NCI-H1105 (cell line): ENCODE measurements around the gene RFX8.
"Not testable (repeated sequence)": the region's sequence is repeated elsewhere in the genome, so short reads cannot be mapped to it uniquely, and the experiment has no call there.

Experiments used
- DNase-seq: peaks from one replicate; lab custom pipeline; 2025; lab: John Stamatoyannopoulos, UW

RFX8 gene

DNA sequence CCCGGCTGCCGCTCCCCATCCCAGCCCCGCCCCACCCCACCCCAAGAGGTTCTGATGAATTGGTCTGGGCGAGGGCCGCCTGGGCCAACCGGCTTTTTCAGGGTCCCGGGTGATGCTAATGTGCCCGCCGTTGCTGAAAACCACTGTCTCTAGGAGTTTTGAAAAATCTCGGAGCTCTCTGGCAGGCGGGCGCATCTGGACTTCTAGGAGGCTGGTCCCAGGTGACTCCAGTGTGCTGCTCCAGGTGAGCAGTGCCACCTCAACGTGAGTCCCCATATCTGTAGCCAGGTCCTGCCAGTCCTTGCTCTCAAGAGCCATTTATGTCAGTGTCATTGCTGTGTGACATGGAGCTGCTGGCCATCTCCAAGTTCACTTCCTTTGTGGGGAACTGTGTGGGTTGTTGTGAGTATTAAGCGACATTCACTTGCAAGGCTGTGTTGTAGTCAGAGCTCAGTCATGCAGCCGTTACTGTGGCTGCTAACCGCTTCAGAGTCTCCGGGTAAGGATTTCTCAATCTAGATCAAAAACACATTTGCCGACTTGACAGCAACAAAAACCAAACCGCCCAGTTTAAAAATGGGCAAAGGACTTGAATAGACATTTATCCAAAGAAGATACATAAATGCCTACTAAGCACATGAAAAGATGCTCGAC lies at the start of gene RFX8:
RFX8 (minus strand) TSS at position 382 of the 654 bp plus-strand sequence. CDS start 8,264 bp downstream, outside the sequence.
- no peak for DNase-seq

DNA sequence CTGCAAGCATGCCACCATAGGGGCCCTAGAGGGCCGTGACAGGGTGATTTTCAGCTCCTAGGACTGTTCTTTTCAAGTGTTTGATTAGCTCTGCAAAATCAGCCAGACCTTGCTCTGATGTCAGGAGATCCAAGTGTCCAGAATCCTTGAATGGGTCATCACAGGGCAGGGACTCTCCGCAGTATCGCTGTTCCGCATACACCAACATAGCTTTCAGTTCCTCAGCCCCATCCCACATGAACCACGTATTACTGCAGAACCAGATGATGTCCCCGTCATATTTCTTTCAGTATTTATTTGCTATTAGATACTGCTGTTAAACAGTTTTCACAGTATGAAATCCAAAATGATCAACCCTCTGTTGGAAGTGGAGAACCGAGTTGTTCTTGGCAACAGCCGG lies 46.6 kb upstream of the RFX8 start:
- no peak for DNase-seq

DNA sequence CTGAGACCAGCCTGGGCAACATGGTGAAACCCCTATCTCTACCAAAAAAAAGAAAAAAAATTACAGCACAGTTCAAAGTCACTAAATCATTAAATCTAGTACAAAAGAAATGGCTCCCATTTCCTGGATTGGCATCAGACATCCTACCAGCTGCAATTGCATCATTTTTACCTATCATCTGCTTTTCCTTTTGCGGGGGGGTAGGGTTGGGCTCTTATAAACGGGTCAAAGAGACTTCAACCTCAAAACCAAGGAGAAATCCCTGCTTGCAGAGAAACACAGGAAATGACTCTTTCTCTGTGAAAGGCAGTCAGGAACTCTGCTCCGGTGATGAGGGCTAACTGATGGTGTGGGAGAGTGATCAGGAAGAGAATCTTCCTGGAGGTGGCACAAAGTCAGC lies 45.3 kb upstream of the RFX8 start:
- DNase-seq = no peak

DNA sequence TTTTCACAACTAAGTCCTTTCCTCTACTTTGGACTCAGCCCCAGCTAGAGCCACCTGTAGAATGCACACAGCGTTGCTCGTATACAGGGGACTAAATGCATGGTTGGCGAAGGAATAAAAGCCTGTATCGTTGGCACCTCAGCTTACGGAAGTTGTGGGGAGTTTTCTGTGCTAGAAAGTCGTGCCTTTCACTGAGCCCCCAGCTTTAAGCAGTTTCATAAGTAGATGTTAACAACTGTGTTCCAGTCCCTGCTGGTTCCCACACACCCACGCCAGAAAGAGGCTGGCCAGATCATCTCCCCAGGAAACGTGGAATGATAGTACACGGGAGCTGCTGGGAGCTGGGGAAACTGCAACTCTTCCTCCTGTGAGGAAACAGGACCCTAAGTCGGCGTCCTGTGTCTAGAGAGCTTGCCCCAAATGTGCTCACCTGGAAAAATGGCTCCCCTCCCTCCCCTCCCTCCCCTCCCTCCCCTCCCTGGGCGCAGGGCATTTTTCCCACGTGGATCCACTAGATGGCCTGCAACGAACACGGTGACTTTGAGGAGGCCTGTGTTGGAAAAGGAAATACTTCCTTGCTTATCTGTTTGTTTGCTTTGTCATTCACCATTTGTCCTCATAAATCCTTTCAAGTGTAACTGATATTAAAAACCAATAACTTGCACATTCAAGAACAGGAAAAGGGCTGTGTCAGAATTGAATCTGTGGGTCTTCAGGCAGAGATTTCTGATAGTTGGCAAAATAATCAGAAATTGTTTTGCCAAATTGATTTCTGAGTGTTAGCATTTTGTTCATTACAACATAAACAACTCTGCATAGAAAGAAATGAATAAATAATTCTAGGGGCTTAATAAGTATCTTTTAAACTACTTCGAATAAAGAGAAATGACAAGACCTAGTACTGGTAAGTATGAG lies 43.9 kb upstream of the RFX8 start:
- peak; percentile 4 for DNase-seq

DNA sequence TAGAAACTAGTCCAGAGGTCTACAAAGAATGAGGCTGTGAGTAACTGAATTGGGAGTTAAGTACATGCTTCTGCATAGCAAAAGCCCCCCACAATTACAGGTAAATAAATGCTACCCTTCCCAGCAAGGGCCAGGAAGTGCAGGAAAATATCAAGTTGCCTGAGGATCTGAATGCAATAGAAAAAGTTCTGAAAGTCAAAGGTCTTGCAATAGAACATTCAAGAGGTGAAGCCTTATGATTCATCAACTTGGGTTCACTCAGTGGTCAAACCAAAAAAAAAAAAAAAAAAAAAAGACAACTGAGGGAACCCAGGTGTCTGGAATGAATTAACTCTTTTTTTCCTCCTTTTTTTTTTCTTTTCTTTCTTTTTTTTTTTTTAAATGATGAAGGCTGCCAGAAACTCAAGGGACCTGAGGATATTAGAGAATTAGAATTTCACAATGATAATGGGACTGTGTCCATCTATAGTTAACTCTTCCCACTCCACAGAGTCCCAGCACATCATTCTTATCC lies 42.9 kb upstream of the RFX8 start:
- no peak for DNase-seq

DNA sequence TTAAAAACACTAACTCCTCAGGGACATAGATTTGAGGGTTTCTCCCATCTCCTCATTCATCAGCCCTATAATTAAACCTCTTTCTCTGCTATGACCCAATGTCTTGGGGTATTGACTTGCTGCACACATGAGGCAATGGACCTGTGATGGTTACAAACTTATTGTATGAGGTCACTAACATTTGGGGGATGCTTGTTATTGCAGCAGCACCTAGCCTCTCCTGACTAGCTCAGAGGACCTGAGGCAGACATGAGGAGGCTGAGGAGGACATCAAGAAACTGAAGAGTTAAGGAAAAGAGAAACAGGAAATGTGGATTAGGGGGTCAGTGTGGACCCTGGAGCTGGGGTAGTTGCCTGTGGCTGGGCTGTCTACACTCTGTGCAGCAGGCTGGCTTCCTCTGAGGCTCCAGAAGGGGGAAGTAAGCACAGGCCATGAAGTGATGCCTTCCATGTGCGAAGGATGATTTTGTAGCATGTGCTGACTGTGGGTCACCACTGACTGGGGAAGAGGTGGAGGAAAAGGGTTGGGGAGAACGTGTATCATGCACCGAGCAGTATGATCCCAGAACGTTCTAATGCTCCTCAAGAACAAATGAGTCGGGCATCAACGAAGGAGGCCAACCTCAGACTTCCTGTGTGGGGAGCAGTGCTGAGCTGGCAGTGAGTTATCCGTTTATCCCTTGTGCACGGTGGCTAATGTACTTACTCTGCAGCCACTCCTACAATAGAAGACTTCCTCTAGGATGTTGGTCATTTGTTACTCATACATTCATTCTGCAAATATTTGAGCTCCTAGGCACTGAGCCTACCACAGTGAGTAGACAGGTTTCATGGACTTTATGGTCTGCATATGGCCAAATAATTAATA lies 42.1 kb upstream of the RFX8 start:
- DNase-seq = no peak

DNA sequence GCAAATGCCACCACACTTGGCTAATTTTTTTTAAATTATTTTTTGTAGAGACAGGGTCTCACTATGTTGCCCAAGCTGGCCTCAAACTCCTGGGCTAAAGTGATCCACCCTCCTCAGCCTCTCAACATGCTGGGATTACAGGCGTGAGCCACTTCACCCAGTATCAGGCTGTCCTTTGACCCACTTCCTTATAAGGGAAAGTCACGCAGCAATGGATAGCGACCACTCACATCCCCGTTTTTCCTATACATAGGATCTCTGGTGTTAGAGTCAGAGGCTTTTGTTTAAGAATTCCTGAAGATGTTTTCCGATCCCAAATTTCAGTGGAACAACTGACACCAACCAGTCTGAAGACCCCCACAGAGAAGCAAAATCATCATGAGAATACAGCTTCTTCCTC lies 41.4 kb upstream of the RFX8 start:
- DNase-seq = no peak

DNA sequence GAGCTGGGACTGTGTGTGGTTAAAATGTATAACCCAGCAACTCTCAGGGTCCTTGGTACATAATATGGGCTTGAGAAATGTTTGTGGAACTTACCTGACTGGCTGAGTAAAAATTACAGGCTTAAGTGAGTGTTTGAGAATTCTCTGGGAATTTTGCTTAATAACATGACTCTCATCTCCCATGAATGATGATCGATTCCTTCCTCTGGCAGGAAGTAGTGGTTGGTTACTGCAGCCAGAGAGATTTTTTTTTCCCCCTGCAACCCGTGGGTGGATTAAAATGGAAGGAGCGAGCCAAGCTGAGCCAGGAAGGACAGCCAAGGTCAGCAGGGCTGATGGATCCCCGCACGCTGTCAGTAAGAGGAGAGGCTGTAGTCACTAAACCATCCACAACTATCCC lies 40.6 kb upstream of the RFX8 start:
- no peak for DNase-seq

DNA sequence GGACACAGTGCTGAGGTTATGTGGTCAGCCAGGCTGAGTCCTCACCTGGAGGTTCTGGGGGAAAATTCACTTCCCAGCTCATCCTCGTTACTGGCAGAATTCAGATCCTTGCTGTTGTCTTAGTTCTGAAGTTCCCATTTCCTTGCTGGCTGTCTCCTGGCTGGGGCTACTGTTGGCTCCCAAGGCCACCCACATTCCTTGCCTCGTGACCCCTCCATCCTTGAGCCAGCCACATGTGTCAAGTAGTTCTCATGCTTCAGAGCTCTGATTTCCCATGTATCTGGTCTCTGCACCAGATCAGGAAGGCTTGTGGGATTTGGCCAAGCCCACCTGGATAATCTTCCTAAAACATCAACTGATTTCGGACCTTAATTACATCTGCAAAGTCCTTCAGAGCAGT lies 38.1 kb upstream of the RFX8 start:
- no peak for DNase-seq

DNA sequence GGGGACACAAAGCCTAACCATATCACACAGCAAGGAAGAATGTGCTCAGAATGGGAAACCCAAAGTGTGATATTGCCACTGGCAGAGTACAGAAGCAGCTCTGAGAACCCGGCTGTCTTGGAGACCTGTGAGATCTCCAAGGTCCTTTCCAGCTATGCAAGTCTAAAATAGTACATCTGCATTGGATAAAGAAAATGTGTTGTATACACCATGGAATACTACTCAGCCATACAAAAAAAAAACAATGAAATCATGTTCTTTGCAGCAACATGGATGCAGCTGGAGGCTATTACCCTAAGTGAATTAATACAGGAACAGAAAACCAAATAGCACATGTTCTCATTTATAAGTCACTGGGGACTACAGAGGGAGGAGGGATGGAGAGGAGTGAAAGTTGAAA lies 36.5 kb upstream of the RFX8 start:
- DNase-seq = no peak

DNA sequence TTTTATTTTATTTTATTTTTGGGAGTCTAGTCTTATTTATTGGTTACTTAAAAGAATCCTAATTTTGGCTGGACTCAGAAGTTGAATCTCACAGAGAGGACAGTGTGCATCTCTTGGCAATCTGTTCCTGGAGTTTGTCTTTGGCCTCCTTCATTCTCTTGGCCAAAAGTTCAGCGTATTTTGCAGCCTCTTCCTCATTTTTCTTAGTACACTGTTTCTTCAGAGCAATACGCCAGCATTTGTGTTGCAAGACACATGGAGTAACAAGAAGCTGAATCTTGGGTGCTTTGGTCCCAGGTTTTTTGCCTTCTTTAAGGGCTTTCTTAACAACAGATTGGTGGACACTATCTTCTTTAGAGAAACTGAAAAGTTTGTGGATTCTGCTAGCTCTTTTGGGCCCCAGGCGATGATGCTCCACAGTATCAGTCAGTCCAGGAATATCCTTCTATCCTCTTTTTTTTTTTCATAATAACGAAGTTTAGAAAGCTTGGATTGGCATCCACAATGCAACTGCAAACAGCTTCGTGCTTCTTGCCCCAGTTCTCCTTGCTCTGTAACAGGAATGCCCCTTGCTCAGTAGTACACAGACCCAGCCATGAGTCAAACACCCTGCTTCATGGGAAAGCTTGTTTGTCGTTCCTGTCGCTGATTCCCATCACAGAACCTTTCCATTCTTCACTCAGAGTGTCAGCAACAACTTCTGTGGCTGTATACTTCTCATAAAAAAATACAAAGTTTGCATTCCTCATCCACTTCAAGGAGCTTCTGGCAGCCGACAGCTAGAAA lies 34.8 kb upstream of the RFX8 start:
- no peak for DNase-seq

DNA sequence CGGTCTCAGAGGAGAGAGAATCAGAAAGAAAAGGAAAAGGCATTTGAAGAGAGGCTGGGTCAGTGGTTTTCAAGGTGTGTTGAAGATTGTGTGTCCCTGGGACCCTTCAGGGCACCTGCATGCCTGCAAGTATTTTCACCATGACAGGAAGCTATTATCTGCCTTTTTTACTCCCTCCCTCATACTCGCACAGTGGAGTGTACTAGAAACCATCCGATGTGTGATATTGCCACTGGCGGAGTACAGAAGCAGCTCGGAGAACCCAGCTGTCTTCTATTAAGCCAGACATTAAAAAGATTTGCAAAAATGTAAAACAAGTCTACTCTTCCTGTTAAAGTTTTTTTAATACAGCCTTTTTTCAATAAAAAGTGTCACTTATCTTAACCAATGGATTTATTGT lies 33.7 kb upstream of the RFX8 start:
- no peak for DNase-seq

DNA sequence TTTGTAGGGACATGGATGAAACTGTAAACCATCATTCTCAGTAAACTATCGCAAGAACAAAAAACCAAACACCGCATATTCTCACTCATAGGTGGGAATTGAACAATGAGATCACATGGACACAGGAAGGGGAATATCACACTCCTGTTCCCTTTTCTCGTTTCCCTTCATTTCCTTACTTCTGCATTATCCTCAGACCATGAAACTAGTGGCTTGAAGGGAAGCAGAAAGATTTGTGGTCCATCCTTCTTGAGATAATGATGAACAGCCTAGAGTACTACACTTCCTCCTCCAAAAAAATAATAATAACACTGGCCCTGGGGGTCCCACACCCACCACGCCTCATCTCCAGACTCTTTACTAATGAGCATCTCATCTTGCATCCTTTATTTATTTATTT lies 30.4 kb upstream of the RFX8 start:
- not testable (repeated sequence) for DNase-seq

DNA sequence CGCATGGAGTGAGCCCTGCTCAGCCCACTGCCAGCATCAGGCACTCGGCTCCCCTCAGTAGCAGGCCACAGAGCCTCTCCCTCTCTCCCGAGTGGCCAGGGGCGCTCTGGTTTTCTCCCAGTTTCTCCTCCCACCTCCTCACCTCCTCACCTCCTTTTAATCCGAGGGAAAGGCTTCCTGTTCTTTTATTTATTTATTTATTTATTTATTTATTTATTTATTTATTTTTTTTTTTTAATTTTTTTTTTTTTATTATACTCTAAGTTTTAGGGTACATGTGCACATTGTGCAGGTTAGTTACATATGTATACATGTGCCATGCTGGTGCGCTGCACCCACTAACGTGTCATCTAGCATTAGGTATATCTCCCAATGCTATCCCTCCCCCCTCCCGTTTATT lies 29.8 kb upstream of the RFX8 start:
- DNase-seq = not testable (repeated sequence)

DNA sequence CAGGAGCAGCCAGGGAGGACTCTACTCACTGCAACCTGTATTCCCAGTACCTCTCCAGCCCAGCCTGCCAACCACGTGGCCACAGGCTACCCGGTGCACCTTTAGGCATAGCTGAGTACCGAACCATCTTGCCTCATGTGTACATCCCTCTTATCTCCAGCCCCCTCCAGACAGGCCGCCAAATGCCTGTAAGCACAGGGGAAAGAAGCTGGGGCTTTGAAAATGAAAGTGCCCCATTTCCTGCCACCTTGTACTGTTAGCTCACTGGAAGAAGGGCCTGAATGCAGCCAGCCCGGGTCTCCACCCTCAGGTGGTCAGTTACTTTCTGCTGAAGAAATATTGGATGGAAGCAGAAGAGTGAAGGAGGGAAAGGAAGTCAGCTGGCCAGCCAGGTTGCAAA lies 27.2 kb upstream of the RFX8 start:
- DNase-seq = no peak

DNA sequence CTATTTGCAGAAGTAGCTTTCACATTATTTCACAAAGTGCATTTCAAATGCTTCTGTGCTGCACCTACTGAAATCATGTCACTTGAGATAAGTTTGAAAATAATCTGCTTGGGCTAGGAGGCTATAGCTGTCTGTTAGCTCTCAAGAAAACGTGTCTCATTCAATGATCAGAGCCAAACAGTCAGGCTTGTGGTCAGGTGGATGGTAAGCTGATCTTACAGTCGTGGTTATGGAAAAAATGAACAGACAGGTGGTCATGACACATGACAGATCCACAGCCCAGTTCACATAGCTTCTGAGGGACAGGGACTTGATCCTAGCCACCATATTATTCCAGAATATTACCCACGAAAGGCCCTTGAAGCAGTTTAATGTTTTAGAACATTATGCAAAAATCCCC lies 26.5 kb upstream of the RFX8 start:
- no peak for DNase-seq

DNA sequence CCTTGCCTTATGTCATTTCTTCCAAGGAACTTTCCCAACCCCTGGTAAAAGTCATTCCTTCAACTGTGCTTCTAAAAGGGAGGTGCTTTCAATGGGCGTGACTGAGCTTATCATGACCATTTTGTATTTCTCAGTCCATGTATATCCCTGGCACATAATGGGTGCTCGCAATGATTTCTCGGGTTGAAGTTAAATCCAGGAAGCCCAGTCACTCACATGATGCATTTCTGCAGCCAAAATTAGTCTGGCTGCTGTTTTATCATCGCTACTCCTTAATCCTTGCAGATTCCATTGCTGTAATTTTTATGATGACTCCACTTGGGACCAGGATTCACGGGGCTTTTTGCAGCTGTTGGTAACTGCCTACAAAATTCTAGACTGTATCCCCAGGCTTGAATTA lies 25.9 kb upstream of the RFX8 start:
- no peak for DNase-seq

DNA sequence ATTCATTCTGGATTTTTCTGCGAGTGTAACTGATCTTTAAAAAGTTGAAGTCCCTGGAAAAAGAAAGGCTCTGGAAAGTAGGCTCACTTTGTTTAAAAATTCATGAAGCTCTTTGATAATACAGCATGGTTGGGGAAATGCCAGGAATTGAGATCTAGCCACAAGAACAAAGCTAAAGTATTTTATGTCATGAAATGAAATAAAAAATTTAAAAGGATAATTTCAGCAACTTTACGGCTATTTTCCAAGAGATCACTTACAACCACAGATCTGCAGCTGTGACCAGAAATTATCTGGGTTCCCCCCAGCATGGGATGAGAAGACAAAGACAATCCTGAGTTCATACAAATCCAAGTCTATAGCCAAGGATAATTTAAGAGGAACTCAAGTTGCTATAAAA lies 25.3 kb upstream of the RFX8 start:
- no peak for DNase-seq

DNA sequence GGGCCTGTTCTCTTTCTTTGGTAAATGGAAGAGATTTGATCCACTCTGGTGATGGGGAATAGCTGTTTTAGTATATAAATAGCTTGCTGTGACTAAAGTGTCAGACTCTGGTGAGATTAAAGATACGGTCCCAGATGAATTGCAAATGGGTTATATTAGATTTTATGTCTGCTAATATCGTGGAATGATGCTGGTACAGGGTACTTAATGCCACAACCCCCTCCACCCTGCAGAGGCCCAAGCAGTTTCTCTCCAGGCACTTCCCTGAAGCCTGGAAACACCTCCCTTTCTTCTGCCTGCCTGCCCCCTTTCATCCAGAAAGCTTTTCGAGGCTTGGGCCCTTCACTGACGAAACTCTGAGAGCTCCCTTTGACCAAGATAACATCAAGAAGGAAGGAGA lies 21.4 kb upstream of the RFX8 start:
- no peak for DNase-seq

DNA sequence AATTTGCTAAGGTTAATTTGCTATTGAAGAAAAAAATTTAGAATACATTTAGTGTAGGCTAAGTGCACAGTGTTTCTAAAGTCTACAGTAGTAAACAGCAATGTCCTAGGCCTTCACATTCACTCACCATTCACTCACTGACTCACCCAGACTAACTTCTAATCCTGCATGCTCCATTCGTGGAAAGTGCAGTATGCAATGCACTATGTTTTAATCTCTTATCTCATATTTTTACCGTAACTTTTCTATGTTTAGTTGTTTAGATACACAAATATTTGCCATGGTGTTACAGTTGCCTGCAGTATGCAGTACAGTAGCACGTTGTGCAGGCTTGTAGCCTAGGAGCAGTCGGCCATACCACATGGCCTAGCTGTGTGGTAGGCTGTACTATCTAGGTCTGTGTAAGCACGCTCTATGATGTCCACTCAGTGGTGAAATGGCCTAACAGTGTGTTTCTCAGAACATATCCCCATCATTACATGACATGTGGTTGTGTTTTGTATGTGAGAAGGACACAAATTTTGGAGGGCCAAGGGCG lies 18.1 kb upstream of the RFX8 start:
- DNase-seq = no peak

DNA sequence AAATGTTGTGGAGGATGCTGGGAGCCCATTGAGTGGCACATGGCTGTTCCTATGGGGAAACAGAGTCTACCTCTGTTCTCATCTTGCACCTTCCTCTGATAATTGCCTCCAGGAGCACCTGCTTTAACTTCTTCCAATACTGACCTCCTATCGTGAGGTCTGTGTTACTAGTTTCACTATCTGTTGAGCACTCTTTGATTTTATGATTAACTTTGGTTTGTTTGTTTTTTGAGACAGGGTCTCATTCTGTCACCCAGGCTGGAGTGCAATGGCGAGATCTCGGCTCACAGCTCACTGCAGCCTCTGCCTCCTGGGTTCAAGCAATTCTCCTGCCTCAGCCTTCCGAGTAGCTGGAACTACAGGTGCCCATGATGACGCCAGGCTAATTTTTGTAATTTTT lies 12.1 kb upstream of the RFX8 start:
- no peak for DNase-seq
